H4 (cell line): ENCODE measurements around the gene ATP12A. TPM values are rescaled to one million over a fixed set of nuclear protein-coding genes. Genes with fewer than 3 reads are reported as not detected.

ENCODE experiments used
- DNase-seq: peaks from one replicate; pipeline ENCODE4 v3.0.0-alpha.2; 2015; ENCODE audit warnings: low spot score
- total RNA-seq: library from RNA; depleted of rRNA; stranded (reverse); fragments of >200 nt; shearing (Covaris generic); gene quantifications from 2 replicates; pipeline ENCODE4 v1.2.3, GENCODE V29; 2014

The ATP12A gene
- total RNA-seq, 1 experiment from 2014 or later: 0.08 TPM

GRCh38 chr13:24688111-24688510 lies 7.9 kb downstream of the ATP12A start:
- no peak for DNase-seq

- no peak for DNase-seq
These were observed 8.7 kb downstream of the ATP12A start for GRCh38 chr13:24688950-24689349.

- DNase-seq: no peak
These were observed 11.2 kb downstream of the ATP12A start for GRCh38 chr13:24691381-24691780.

GRCh38 chr13:24692561-24692960 lies 12.4 kb downstream of the ATP12A start:
- no peak for DNase-seq

- DNase-seq: peak; percentile 60
These were observed 13.8 kb downstream of the ATP12A start for GRCh38 chr13:24693862-24694471.

GRCh38 chr13:24694907-24695306 lies 14.7 kb downstream of the ATP12A start:
- no peak for DNase-seq

GRCh38 chr13:24698686-24699085 lies 18.5 kb downstream of the ATP12A start:
- no peak for DNase-seq

GRCh38 chr13:24699541-24699940 lies 19.3 kb downstream of the ATP12A start:
- no peak for DNase-seq

- DNase-seq: no peak
These were observed 20.3 kb downstream of the ATP12A start for GRCh38 chr13:24700539-24700938.

- no peak for DNase-seq
These were observed 26.8 kb downstream of the ATP12A start for GRCh38 chr13:24706886-24707585.

GRCh38 chr13:24709186-24709913 lies 29.1 kb downstream of the ATP12A start:
- no peak for DNase-seq

- no peak for DNase-seq
These were observed 32.8 kb downstream of the ATP12A start for GRCh38 chr13:24713022-24713421.

GRCh38 chr13:24716011-24716410 lies 35.8 kb downstream of the ATP12A start:
- DNase-seq: no peak

- no peak for DNase-seq
These were observed 36.2 kb downstream of the ATP12A start for GRCh38 chr13:24716446-24716845.

- no peak for DNase-seq
These were observed 37.0 kb downstream of the ATP12A start for GRCh38 chr13:24717217-24717616.

GRCh38 chr13:24718192-24718965 lies 38.2 kb downstream of the ATP12A start:
- DNase-seq: no peak

GRCh38 chr13:24719139-24719538 lies 38.9 kb downstream of the ATP12A start:
- no peak for DNase-seq

GRCh38 chr13:24723206-24723605 lies 43.0 kb downstream of the ATP12A start:
- no peak for DNase-seq

- DNase-seq: no peak
These were observed 44.5 kb downstream of the ATP12A start for GRCh38 chr13:24724714-24725113.

GRCh38 chr13:24725379-24725778 lies 45.2 kb downstream of the ATP12A start:
- DNase-seq: no peak

GRCh38 chr13:24727731-24728601 lies 47.8 kb downstream of the ATP12A start:
- DNase-seq: peak; percentile 73
